Naive thymus-derived CD4-positive, alpha-beta T cell (primary cell): ENCODE data around the gene YAF2. TPM values are rescaled to one million over a fixed set of nuclear protein-coding genes. Genes with fewer than 3 reads are reported as not detected.

Experiments
- ATAC-seq: fragments of 150-1000 bp; cut with Tn5 transposase; 2 replicates; pipeline ENCODE4 v1.10.0; 2021; ENCODE audit warnings: mild to moderate bottlenecking, moderate library complexity
- CTCF ChIA-PET: fragments of 350-600 bp; sonication (Branson Sonifier 250); formaldehyde crosslinking; loops from one replicate; lab custom pipeline; 2021; ENCODE audit warnings: antibody characterized with exemption; lab: Charles Lee
- POLR2A ChIA-PET: fragments of 350-600 bp; sonication (Branson Sonifier 250); formaldehyde crosslinking; loops from one replicate; lab custom pipeline; 2021; ENCODE audit warnings: antibody characterized with exemption, inconsistent platforms; lab: Charles Lee
- DNase-seq, 9 donors: peaks; one replicate each; pipeline versions ENCODE4 v3.0.0 to v3.0.0-alpha.2; 2020 to 2022; ENCODE audit warnings: mixed read lengths in 1 of 9
- H3K27ac ChIP-seq: one replicate; pipeline ENCODE4 v1.7.0; 2013; ENCODE audit warnings: mild to moderate bottlenecking, low read depth, low read length, moderate library complexity
- H3K27me3 ChIP-seq, 2 donors: one replicate each; pipeline ENCODE4 v1.7.0; 2013; ENCODE audit warnings: low read length in 2 of 2, mild to moderate bottlenecking in 2 of 2, moderate library complexity in 2 of 2; ENCODE audit not compliant: control insufficient read depth in 2 of 2, insufficient read depth in 2 of 2
- H3K36me3 ChIP-seq, 3 experiments: 1 replicate in 2 of 3; 2 replicates in 1 of 3; pipeline ENCODE4 v1.7.0; 2013; ENCODE audit warnings: low read length in 3 of 3, mild to moderate bottlenecking in 3 of 3, moderate library complexity in 1 of 3; ENCODE audit not compliant: insufficient read depth in 3 of 3, control insufficient read depth in 2 of 3
- H3K4me1 ChIP-seq, 2 donors: one replicate each; pipeline ENCODE4 v1.7.0; 2013; ENCODE audit warnings: low read length in 2 of 2, mild to moderate bottlenecking in 2 of 2, moderate library complexity in 1 of 2; ENCODE audit not compliant: control insufficient read depth in 2 of 2, insufficient read depth in 2 of 2
- H3K4me3 ChIP-seq: 2 replicates; pipeline ENCODE4 v1.7.0; 2013; ENCODE audit warnings: mild to moderate bottlenecking, low read length
- H3K9me3 ChIP-seq, 3 experiments: 1 replicate in 2 of 3; 2 replicates in 1 of 3; pipeline ENCODE4 v1.7.0; 2013; ENCODE audit warnings: low read length in 3 of 3; ENCODE audit not compliant: control insufficient read depth in 2 of 3
- H3K27ac Mint-ChIP-seq, 9 donors: one replicate each; pipeline ENCODE4 v1.8.0; 2020 to 2022; ENCODE audit warnings: mixed read lengths in 9 of 9, mild to moderate bottlenecking in 8 of 9, moderate library complexity in 5 of 9, inconsistent platforms in 2 of 9
- H3K27me3 Mint-ChIP-seq, 5 donors: one replicate each; pipeline ENCODE4 v1.8.0; 2021 to 2022; ENCODE audit warnings: mixed read lengths in 5 of 5, mild to moderate bottlenecking in 1 of 5
- H3K36me3 Mint-ChIP-seq, 5 donors: one replicate each; pipeline ENCODE4 v1.8.0; 2020 to 2022; ENCODE audit warnings: mixed read lengths in 5 of 5, mild to moderate bottlenecking in 3 of 5, inconsistent platforms in 1 of 5
- H3K4me1 Mint-ChIP-seq, 7 donors: one replicate each; pipeline ENCODE4 v1.8.0; 2020 to 2022; ENCODE audit warnings: mixed read lengths in 7 of 7, mild to moderate bottlenecking in 3 of 7, inconsistent platforms in 1 of 7
- H3K4me3 Mint-ChIP-seq, 10 donors: one replicate each; pipeline ENCODE4 v1.8.0; 2020 to 2022; ENCODE audit warnings: mild to moderate bottlenecking in 10 of 10, mixed read lengths in 10 of 10, moderate library complexity in 6 of 10, inconsistent platforms in 2 of 10
- H3K9me3 Mint-ChIP-seq, 11 donors: one replicate each; pipeline ENCODE4 v1.8.0; 2020 to 2022; ENCODE audit warnings: mixed read lengths in 11 of 11, mild to moderate bottlenecking in 4 of 11, inconsistent platforms in 1 of 11, moderate library complexity in 1 of 11
- intact Hi-C, 2 donors: fragments of 100-400 bp; cut with micrococcal nuclease; formaldehyde crosslinking; loops; one replicate each; pipeline ENCODE4 v1.15.1; 2023
- polyA plus RNA-seq, 2 donors: library from polyadenylated mRNA; unstranded; fragments of 300-500 nt; fragmentation: Illumina TruSeq; gene quantifications; one replicate each; pipeline ENCODE4 v1.2.3, GENCODE V29; 2021
- total RNA-seq, 6 experiments: library from RNA in 5 of 6; stranded (reverse) in 5 of 6; gene quantifications; 1 replicate in 5 of 6; 2 replicates in 1 of 6; pipeline ENCODE4 v1.2.3 and lab custom pipeline; 2021 to 2026

YAF2 gene
- 10 to 100 TPM; 36.3 to 56.2 (median 42.4) TPM for total RNA-seq
- polyA plus RNA-seq: 10 to 100 TPM in 1 of 2 donors, 1 to 10 TPM in 1; 7.7 to 15.7 TPM
- 58.6 reads per million, percentile 74 among the genes with 10 or more reads in this experiment for total RNA-seq (lab: John Stamatoyannopoulos, UW)

DNA sequence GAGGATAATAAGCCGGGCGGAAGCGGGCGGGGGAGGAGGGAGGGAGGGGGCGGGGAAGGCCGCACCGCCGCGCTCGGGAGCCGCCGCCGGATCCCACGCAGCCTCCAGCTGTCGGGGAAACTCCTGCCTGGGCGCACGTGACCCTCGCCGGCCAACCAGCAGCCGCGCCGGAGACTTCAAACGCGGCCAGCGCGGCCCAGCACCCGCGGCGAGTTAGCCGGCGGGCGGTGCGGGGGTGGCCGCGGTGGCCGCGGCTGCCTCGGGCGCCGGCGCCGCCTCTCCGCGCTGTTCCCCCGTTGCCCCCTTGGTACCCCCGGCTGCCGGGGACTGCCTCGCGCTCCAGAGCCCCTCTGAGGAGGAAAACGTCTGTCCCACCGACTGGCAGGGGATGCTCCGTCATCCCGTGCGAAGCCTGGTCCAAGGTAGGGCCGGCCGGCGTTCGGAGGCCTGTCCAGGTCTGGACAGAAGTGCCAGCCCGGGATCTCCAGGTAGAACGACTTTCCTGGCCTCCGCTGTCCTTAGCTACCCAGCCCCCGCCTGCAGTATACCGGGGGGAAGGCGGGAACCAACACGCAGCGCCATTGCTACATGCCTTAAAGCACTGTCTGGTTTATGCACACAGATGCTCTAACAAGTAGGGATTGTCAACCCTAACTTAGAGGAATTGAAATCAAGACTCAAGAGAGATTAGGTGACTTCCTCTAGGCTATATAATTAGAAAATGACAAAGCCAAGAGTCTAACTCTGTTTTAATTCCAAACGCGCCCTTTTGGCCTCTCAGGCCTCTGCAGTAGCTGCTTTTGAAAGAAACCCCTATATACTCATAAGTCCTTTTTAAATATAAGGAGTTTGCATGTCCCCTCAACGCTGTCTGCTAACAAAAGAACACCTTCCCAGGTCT lies at the start of gene YAF2:
YAF2 (minus strand) TSS at position 9 of the 901 bp plus-strand sequence. CDS start 68 bp downstream, outside the sequence.
- intact Hi-C loops: loop anchor here (1.0 to 5.0 kb wide), 8 partner anchors 88 to 1569 kb away; partner anchors contain the start of genes GXYLT1 (in 2 of the 2), PPHLN1 (in 2 of the 2), ZCRB1 (in 2 of the 2) and IRAK4 (in 1 of the 2)
- POLR2A ChIA-PET: interaction anchor here (0.5 to 1.0 kb wide), 2 partner anchors 88 to 97 kb away, joined by 3 to 4 read pairs; partner anchors contain the start of genes PPHLN1 and ZCRB1
- Mint-ChIP-seq H3K4me3 (peak within 1 kb of the TSS; percentile 91 to 97 (median 94)), H3K27me3 (no peaks in the 10 kb centered on the region), H3K4me1 (peaks cover 24 to 46% (median 35%) of the 10 kb centered on the region in 7 donors), H3K9me3 (no peaks in the 10 kb centered on the region), H3K36me3 (peaks cover 0 to 18% (median 5%) of the 10 kb centered on the region in 5 donors), H3K27ac (peak within 1 kb of the TSS; percentile 87 to 96 (median 90))
- Histone ChIP-seq H3K27me3 (no peaks in the 10 kb centered on the region), H3K9me3 (no peaks in the 10 kb centered on the region), H3K4me3 (peak within 1 kb of the TSS; percentile 81), H3K27ac (peak within 1 kb of the TSS; percentile 92), H3K4me1 (peaks cover 16 to 18% of the 10 kb centered on the region in 2 donors), H3K36me3 (peaks cover 0 to 8% (median 0%) of the 10 kb centered on the region in 3 experiments)
- peak; percentile 69 to 91 (median 80) for DNase-seq
- ATAC-seq: peak; percentile 88
- CTCF ChIA-PET: no interaction called here

- H3K9me3 ChIP-seq: no peaks in the 10 kb centered on the region
- POLR2A ChIA-PET: no interaction called here
- Mint-ChIP-seq H3K36me3 (peaks cover 0 to 5% (median 0%) of the 10 kb centered on the region in 5 donors), H3K4me1 (peaks cover 4 to 9% (median 6%) of the 10 kb centered on the region in 7 donors), H3K9me3 (no peaks in the 10 kb centered on the region), H3K27me3 (peaks cover 0 to 10% (median 6%) of the 10 kb centered on the region in 5 donors), H3K4me3 (no peak overlapping the region), H3K27ac (no peak overlapping the region)
- ATAC-seq (no peak), DNase-seq (no peak)
- H3K36me3 ChIP-seq: no peaks in the 10 kb centered on the region
- CTCF ChIA-PET: no interaction called here
- H3K27ac ChIP-seq: no peak overlapping the region
- intact Hi-C loops: no loop called here
- no peak overlapping the region for H3K4me3 ChIP-seq
- H3K4me1 ChIP-seq: no peaks in the 10 kb centered on the region
- H3K27me3 ChIP-seq: no peaks in the 10 kb centered on the region
Observed at GRCh38 chr12:42286741-42287140, 48.7 kb upstream of the YAF2 start.

GRCh38 chr12:42285431-42285830 lies 47.4 kb upstream of the YAF2 start:
- no peaks in the 10 kb centered on the region for H3K36me3 ChIP-seq
- no peak overlapping the region for H3K4me3 ChIP-seq
- H3K27me3 ChIP-seq: no peaks in the 10 kb centered on the region
- DNase-seq (no peak), ATAC-seq (no peak)
- Mint-ChIP-seq H3K36me3 (peaks cover 0 to 5% (median 0%) of the 10 kb centered on the region in 5 donors), H3K27me3 (peaks cover 0 to 10% (median 5%) of the 10 kb centered on the region in 5 donors), H3K9me3 (no peaks in the 10 kb centered on the region), H3K27ac (no peak overlapping the region), H3K4me1 (peaks cover 4 to 9% (median 6%) of the 10 kb centered on the region in 7 donors), H3K4me3 (no peak overlapping the region)
- ChIA-PET POLR2A (no interaction called here), CTCF (no interaction called here)
- H3K4me1 ChIP-seq: no peaks in the 10 kb centered on the region
- H3K27ac ChIP-seq: no peak overlapping the region
- no peaks in the 10 kb centered on the region for H3K9me3 ChIP-seq
- intact Hi-C loops: no loop called here

DNA sequence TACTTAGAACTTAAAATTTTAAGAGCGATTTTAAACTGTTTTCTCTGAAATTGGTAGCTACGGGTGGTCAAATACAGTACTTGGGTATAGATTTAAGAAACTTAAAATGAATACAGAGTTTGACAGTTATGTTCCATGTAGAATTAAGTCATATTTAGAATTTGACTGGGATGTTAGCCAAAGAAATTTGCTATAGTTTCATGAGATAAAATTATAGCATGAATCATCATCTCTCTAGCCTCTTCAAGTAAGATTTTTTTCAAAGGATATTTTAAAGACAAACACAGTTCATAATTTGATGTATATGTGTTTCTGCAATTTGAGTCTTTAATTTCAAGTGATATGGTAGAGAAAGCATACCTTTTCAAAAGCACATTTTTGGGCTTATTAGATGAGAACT lies 46.8 kb upstream of the YAF2 start:
- ChIA-PET POLR2A (no interaction called here), CTCF (no interaction called here)
- no peak for ATAC-seq
- Mint-ChIP-seq H3K9me3 (no peaks in the 10 kb centered on the region), H3K36me3 (peaks cover 0 to 5% (median 0%) of the 10 kb centered on the region in 5 donors), H3K27ac (no peak overlapping the region), H3K4me1 (peaks cover 4 to 9% (median 6%) of the 10 kb centered on the region in 7 donors), H3K4me3 (no peak overlapping the region), H3K27me3 (peaks cover 0 to 13% (median 5%) of the 10 kb centered on the region in 5 donors)
- Histone ChIP-seq H3K9me3 (no peaks in the 10 kb centered on the region), H3K4me3 (no peak overlapping the region), H3K36me3 (no peaks in the 10 kb centered on the region), H3K27me3 (no peaks in the 10 kb centered on the region), H3K4me1 (no peaks in the 10 kb centered on the region), H3K27ac (no peak overlapping the region)
- no peak for DNase-seq
- intact Hi-C loops: no loop called here

DNA sequence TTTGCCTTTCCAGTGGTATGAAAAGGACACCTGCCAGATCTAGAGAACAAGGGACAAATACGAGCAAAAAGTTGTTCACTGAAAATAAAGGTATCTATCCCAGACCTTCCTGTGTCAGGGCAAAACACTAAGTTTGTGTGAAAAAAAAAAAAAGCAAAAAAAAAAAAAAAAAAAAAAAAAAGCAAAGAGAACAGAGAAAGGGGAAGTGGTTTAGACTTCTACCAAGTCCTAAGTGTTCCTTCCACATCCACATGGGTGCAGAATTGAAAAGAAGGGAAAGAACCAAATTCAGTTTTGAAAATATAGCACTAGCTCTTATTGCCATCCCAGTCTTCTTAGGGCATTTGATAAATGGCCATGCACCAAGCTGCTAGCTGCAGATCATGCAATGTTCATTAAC lies 46.1 kb upstream of the YAF2 start:
- no peaks in the 10 kb centered on the region for H3K9me3 Mint-ChIP-seq
- ATAC-seq (no peak), DNase-seq (no peak)
- CTCF ChIA-PET: interaction anchor here (0.5 kb wide), 1 partner anchor 463 kb away, joined by 3 read pairs; no protein-coding TSS in a partner anchor
- peaks cover 4 to 9% (median 6%) of the 10 kb centered on the region in 7 donors for H3K4me1 Mint-ChIP-seq
- no peaks in the 10 kb centered on the region for H3K36me3 ChIP-seq
- H3K27me3 ChIP-seq: no peaks in the 10 kb centered on the region
- intact Hi-C loops: no loop called here
- POLR2A ChIA-PET: no interaction called here
- H3K4me3 ChIP-seq: no peak overlapping the region
- H3K4me1 ChIP-seq: no peaks in the 10 kb centered on the region
- H3K27ac Mint-ChIP-seq: no peak overlapping the region
- H3K27ac ChIP-seq: no peak overlapping the region
- H3K9me3 ChIP-seq: no peaks in the 10 kb centered on the region
- peaks cover 0 to 10% (median under 1%) of the 10 kb centered on the region in 5 donors for H3K27me3 Mint-ChIP-seq
- H3K4me3 Mint-ChIP-seq: no peak overlapping the region
- peaks cover 0 to 5% (median 0%) of the 10 kb centered on the region in 5 donors for H3K36me3 Mint-ChIP-seq

DNA sequence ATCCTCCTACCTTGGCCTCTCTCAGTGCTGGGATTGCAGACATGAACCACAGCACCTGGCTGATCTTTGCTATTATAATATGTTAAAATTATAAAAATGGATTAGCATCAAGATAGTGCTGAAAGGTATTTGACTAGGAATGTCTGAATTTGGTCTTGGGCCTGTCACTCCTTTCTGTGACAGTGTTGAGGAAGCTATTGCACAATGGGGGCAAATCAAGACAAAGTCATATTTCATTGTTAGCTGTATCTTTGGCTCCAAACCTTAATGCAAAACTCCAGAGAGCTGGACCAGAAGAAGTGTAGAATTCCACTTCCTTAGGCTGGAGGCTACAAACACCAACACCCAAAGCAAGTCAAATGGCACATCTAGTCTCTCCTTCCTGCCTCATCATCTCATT lies 45.7 kb upstream of the YAF2 start:
- Mint-ChIP-seq H3K4me3 (no peak overlapping the region), H3K27me3 (peaks cover 0 to 10% (median 0%) of the 10 kb centered on the region in 5 donors), H3K27ac (no peak overlapping the region), H3K4me1 (peaks cover 4 to 9% (median 6%) of the 10 kb centered on the region in 7 donors), H3K36me3 (peaks cover 0 to 5% (median 0%) of the 10 kb centered on the region in 5 donors), H3K9me3 (no peaks in the 10 kb centered on the region)
- ChIA-PET CTCF (interaction anchor here (0.5 kb wide), 1 partner anchor 463 kb away, joined by 3 read pairs; no protein-coding TSS in a partner anchor), POLR2A (no interaction called here)
- no peak overlapping the region for H3K4me3 ChIP-seq
- no peaks in the 10 kb centered on the region for H3K27me3 ChIP-seq
- no peaks in the 10 kb centered on the region for H3K4me1 ChIP-seq
- DNase-seq: no peak
- H3K9me3 ChIP-seq: no peaks in the 10 kb centered on the region
- intact Hi-C loops: no loop called here
- no peak for ATAC-seq
- H3K36me3 ChIP-seq: no peaks in the 10 kb centered on the region
- no peak overlapping the region for H3K27ac ChIP-seq
